GM19452 (cell line): ENCODE measurements around the gene NAGPA.

Source experiments
- ATAC-seq: cut with Tn5 transposase; IDR thresholded peaks from one replicate; pipeline ENCODE4 v1.9.1; 2021; ENCODE audit not compliant: unreplicated experiment

NAGPA gene

GRCh38 chr16:4979736-4980660 is 53.7 kb downstream of the NAGPA start:
- no peak for ATAC-seq

- no peak for ATAC-seq
These were observed 54.6 kb downstream of the NAGPA start for GRCh38 chr16:4979164-4979563.

GRCh38 chr16:4976611-4977145 is 57.1 kb downstream of the NAGPA start:
- no peak for ATAC-seq

DNA sequence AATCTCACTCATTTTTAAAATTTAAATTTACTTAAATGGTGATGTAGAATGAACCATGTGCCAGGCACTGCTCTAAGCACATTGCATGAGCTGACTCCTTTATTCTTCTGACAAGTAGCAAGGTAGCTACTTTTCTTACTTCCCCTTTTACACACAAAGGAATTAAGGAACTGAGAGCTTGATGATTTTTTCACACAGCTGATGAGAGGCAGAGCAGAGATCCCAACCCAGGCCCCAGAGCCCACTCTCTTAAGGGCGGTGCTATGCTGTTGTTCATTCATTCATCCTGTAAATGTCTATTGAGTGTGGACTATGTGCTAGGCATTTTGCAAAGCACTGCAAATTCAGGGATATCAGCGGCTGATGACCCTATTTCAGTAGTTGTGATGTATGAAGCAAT is 57.7 kb downstream of the NAGPA start:
- ATAC-seq: peak; percentile 95
